Left ventricle myocardium inferior (tissue), 1 donor: ENCODE results near the gene C19orf38. TPM values are rescaled to one million over a fixed set of nuclear protein-coding genes. Genes with fewer than 3 reads are reported as not detected.
"Not testable (repeated sequence)": the region's sequence is repeated elsewhere in the genome, so short reads cannot be mapped to it uniquely, and the experiment has no call there.

Source experiments
- DNase-seq: peaks from one replicate; pipeline ENCODE4 v3.0.0-alpha.2; 2020
- H3K27ac ChIP-seq: fragments of 200-600 bp; replicated peaks from 2 replicates; pipeline ENCODE4 v1.8.0; 2021
- H3K27me3 ChIP-seq: fragments of 200-600 bp; 2 replicates; pipeline ENCODE4 v1.8.0; 2021; ENCODE audit warnings: low read depth
- H3K36me3 ChIP-seq: fragments of 200-600 bp; 2 replicates; pipeline ENCODE4 v1.8.0; 2021
- H3K4me1 ChIP-seq: fragments of 200-600 bp; 2 replicates; pipeline ENCODE4 v1.8.0; 2021
- H3K4me3 ChIP-seq: fragments of 200-600 bp; 2 replicates; pipeline ENCODE4 v1.8.0; 2021; ENCODE audit warnings: mild to moderate bottlenecking, moderate library complexity
- H3K9me3 ChIP-seq: fragments of 200-600 bp; replicated peaks from 2 replicates; pipeline ENCODE4 v1.8.0; 2021
- CTCF ChIP-seq: fragments of 200-600 bp; IDR thresholded peaks from 2 replicates; pipeline ENCODE4 v1.8.0; 2021; ENCODE audit warnings: antibody characterized with exemption, mild to moderate bottlenecking, borderline replicate concordance
- intact Hi-C: fragments of 100-400 bp; cut with micrococcal nuclease; formaldehyde crosslinking; loops from one replicate; pipeline ENCODE4 v1.11.0; 2022
- total RNA-seq: library from RNA; stranded (reverse); fragmentation: NEBNext Ultra II Directional; extraction: Animal tissue kit (Norgen Biotek cat#: 25700); gene quantifications from one replicate; pipeline ENCODE4 v1.2.1, GENCODE V29; 2021
- donor health status: DM: no; HTN: yes; CAD: no; lungs with severe emphysema.

Gene C19orf38
- total RNA-seq, 1 donor from 2014 or later = 0.47 TPM

DNA sequence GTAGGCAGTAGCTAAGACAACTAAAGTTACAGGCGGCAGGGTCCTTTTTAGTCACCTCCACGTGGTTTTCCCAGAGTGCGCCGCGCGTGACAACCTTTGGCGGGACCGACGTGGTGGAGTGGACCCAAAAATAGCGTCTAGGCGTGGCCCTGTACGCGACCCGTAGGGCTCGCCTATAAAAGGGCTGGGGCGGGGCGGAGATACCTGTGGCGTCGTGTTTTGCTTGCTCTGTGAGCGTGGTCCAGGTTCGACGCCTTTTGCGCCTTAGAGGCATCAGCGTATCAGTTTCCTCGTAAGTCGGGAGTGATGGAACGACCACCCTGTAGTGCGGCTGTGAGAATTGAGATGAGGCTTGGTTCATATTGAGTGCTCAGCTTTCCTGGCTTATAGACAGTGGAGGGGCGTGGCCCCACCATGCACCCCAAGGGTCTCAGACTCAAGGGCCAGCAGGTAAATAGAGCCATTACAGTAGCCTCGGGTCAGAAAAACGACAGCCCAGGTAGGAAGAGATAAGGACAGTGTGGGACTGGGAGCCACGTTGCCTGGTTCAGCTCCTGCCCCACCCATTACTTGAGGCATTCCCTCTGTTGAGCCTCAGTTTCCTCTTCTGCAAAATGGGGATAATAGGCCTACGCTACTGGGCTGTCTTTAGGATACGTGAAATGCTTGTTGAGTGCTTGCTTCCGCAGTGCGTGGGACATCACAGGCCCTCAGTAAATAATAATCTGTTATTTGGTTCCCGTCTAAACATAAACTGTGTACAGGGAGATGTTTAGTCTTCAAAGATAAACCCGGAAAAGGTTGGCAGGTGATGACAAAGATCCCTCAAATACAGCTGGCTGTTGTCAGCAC lies 11.5 kb upstream of the C19orf38 start:
- intact Hi-C loops = no loop called here

DNA sequence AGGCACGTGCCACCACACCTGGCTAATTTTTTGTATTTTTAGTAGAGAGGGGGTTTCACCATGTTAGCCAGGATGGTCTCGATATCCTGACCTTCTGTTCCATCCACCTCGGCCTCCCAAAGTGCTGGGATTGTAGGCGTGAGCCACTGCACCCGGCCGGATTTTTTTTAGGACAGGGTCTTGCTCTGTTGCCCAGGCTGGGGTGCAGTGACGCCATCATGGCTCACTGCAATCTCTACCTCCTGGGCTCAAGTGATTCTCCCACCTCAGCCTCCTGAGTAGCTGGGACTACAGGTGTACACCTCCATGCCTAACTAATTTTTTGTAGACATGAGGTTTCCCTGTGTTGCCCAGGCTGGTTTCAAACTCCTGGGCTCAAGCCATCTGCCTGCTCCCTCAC lies 10.6 kb upstream of the C19orf38 start:
- DNase-seq, H3K4me3 ChIP-seq, H3K27me3 ChIP-seq, H3K27ac ChIP-seq, intact Hi-C loops: not testable (repeated sequence)
- H3K36me3 ChIP-seq = peaks cover 22% of the 10 kb centered on the region
- peaks cover 17% of the 10 kb centered on the region for H3K9me3 ChIP-seq
- peaks cover 18% of the 10 kb centered on the region for H3K4me1 ChIP-seq

More for the DNA sequence above, 11.5 kb upstream of the C19orf38 start:
- Histone ChIP-seq H3K36me3 (peaks cover 32% of the 10 kb centered on the region), H3K9me3 (peaks cover 17% of the 10 kb centered on the region), H3K4me1 (peaks cover 18% of the 10 kb centered on the region), H3K27ac (peak overlapping the region; percentile 100), H3K27me3 (no peaks in the 10 kb centered on the region), H3K4me3 (peak overlapping the region; percentile 95)
- TF ChIP-seq CTCF = no peak
- DNase-seq = peak; percentile 86

GRCh38 chr19:10838377-10838776 lies 9.8 kb upstream of the C19orf38 start:
- no peak for TF ChIP-seq CTCF
- Histone ChIP-seq H3K27me3 (no peaks in the 10 kb centered on the region), H3K4me1 (peaks cover 18% of the 10 kb centered on the region), H3K4me3 (no peak overlapping the region), H3K9me3 (peaks cover 17% of the 10 kb centered on the region), H3K36me3 (peaks cover 15% of the 10 kb centered on the region), H3K27ac (no peak overlapping the region)
- no peak for DNase-seq
- intact Hi-C loops = no loop called here

DNA sequence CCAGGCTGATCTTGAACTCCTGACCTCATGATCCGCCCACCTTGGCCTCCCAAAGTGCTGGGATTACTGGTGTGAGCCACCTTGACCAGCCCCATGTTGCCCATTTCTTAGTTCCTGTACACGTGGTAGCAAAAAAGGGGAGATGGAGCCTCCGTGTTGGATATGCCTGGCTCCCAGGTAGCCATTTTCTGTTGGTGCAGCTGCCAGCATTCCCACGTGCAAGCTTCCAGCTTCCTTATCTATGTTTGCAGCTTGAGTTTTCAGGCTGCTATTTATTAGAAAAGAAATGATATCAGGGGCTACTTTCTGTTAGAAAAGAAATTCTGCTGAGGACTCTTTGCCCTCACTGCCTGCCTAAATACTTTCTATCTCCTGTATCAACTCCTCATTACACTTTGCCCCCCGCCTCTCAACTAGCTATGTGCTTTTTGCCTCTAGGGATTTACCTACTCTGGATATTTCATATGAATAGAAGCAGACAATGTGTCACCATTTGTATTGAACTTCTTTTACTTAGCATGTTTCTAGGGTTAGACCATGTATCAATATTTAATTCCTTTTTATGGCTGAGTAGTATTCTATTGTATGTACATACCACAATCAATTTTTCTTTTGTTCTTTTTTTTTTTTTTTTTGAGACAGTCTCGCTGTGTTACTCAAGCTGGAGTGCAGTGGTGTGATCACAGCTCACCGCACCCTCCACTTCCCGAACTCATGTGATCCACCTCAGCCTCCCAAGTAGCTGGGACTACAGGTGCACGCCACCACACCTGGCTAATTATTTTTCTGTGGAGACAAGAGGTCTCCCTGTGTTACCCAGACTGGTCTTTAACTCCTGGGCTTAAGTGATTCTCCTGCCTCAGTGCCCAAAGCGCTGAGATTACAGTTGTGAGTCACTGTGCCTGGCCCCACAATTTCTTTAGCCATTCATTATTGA lies 8.8 kb upstream of the C19orf38 start:
- no peak overlapping the region for H3K27ac ChIP-seq
- intact Hi-C loops = no loop called here
- H3K36me3 ChIP-seq = peaks cover 6% of the 10 kb centered on the region

DNA sequence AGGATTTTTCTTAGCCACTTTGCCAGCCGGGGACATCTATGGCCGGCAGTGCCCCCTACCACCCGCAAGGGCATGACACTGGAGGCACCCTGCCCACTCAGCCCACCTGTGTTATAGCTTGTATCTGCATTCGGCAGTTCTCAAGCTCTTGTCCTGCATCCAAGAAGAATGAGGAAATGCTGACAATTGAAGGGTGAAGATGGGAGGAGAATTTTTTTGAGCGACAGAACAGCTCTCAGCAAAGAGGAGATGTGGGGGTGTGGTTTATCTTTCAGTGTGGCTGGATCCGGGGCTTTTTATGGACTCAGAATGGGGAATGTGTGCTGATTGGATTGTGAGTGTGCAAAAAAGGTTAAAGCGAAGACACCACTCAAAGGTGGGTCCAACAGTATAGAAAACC lies 5.4 kb upstream of the C19orf38 start:
- no peak overlapping the region for H3K4me3 ChIP-seq
- no peaks in the 10 kb centered on the region for H3K36me3 ChIP-seq
- no peak for DNase-seq
- peaks cover 33% of the 10 kb centered on the region for H3K9me3 ChIP-seq
- no peaks in the 10 kb centered on the region for H3K27me3 ChIP-seq
- intact Hi-C loops = no loop called here
- no peaks in the 10 kb centered on the region for H3K4me1 ChIP-seq
- no peak overlapping the region for H3K27ac ChIP-seq
- TF ChIP-seq CTCF = no peak

More for the DNA sequence above, 8.8 kb upstream of the C19orf38 start:
- Histone ChIP-seq H3K27me3 (no peaks in the 10 kb centered on the region), H3K4me1 (peaks cover 18% of the 10 kb centered on the region), H3K9me3 (peaks cover 17% of the 10 kb centered on the region), H3K4me3 (no peak overlapping the region)
- no peak for DNase-seq
- no peak for TF ChIP-seq CTCF
